HG03442 (cell line): Measurements from ENCODE around the gene CLIC1.
"Not testable (repeated sequence)": the region's sequence is repeated elsewhere in the genome, so short reads cannot be mapped to it uniquely, and the experiment has no call there.

Experiments
- ATAC-seq: cut with Tn5 transposase; IDR thresholded peaks from one replicate; pipeline ENCODE4 v1.9.1; 2021; ENCODE audit warnings: mild to moderate bottlenecking, moderate library complexity; ENCODE audit not compliant: unreplicated experiment

CLIC1 gene

GRCh38 chr6:31723980-31724691, 12.2 kb downstream of the CLIC1 start:
- no peak for ATAC-seq

- no peak for ATAC-seq
These were observed 12.9 kb downstream of the CLIC1 start, which contains the start of gene MPIG6B for GRCh38 chr6:31723245-31723979. TSS of gene MPIG6B (plus strand) at chr6:31723373. CDS start at chr6:31723384, 11 bp downstream.

- ATAC-seq = no peak
These were observed 14.2 kb downstream of the CLIC1 start for GRCh38 chr6:31722173-31722572.

- ATAC-seq = no peak
These were observed 14.8 kb downstream of the CLIC1 start, which contains the start of gene LY6G6C for GRCh38 chr6:31721351-31722020. TSS of gene LY6G6C (minus strand) at chr6:31721746. CDS start at chr6:31721679, 67 bp downstream.

- ATAC-seq = no peak
These were observed 16.0 kb downstream of the CLIC1 start for GRCh38 chr6:31720196-31720770.

- ATAC-seq = no peak
These were observed 17.3 kb downstream of the CLIC1 start for GRCh38 chr6:31719001-31719400.

- ATAC-seq = no peak
These were observed 18.1 kb downstream of the CLIC1 start for GRCh38 chr6:31718265-31718664.

GRCh38 chr6:31717499-31718222, 18.7 kb downstream of the CLIC1 start:
- no peak for ATAC-seq

- ATAC-seq = no peak
These were observed 21.0 kb downstream of the CLIC1 start, which contains the start of gene LY6G6D for GRCh38 chr6:31715022-31715958. TSS of gene LY6G6D (plus strand) at chr6:31715348. CDS start at chr6:31715356, 8 bp downstream.

GRCh38 chr6:31713991-31714684, 22.2 kb downstream of the CLIC1 start:
- ATAC-seq = no peak

GRCh38 chr6:31713465-31713864, 22.9 kb downstream of the CLIC1 start:
- no peak for ATAC-seq

GRCh38 chr6:31712296-31712695, 24.0 kb downstream of the CLIC1 start:
- no peak for ATAC-seq

GRCh38 chr6:31711233-31711632, 25.1 kb downstream of the CLIC1 start:
- ATAC-seq = no peak

- ATAC-seq = no peak
These were observed 25.7 kb downstream of the CLIC1 start for GRCh38 chr6:31710523-31711219.

- ATAC-seq = not testable (repeated sequence)
These were observed 27.2 kb downstream of the CLIC1 start for GRCh38 chr6:31709157-31709556.

GRCh38 chr6:31708224-31708623, 28.1 kb downstream of the CLIC1 start:
- no peak for ATAC-seq

GRCh38 chr6:31707701-31708100, 28.6 kb downstream of the CLIC1 start:
- no peak for ATAC-seq

GRCh38 chr6:31706599-31706998, 29.7 kb downstream of the CLIC1 start, which contains the start of gene LY6G6F:
TSS of gene LY6G6F (plus strand) at chr6:31706866. CDS start at chr6:31706907, 41 bp downstream.
- ATAC-seq = no peak
